ENCODE results near the gene IGFL2.
"Not testable (repeated sequence)": the region's sequence is repeated elsewhere in the genome, so short reads cannot be mapped to it uniquely, and the experiment has no call there.

IGFL2 gene

DNA sequence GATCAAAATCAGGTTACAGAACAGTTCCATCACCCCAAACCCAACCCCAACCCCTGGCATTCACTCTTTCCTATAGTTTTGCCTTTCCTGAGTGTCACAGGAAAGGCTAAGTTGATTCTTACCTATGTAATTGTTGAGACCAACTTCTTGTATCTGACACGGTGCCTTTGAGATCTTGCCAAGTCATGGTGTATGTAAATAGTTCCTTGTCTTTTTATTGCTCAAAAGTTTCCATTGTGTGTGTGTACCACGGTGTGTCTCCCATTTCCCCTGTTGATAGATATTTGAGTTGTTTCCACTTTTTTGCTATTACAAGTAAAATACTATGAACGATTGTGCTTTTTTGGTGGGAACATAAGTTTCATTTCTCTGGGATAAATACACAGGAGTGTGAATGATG lies 3.3 kb upstream of the IGFL2 start:
- no peak for DNase-seq

DNA sequence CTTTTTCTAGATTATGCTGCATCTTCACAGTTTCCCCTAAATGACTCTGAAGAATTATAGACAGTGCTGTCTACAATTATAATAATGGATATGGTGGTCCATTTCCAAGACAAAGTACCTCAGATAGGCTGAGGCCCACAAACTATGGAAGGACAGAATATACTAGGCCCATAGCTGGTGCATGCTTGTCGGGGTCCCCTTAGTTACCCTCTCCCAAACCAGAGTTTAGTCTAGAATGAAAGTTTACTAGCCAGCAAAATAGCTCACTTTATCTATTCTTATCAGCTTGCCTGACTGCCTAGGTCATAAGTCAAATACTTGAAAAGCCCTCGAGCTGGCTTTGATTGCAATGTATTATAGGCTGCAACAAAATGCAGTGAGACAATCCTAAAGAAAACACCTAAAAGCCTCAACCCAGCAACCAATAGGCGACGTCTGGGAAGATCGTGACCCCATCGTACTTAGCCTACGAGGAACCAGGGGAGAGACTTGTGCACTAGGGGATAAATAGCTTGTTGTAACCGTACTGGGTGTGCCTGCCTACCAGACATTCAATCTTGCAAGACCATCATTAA lies 785 bp upstream of the IGFL2 start:
- no peak for DNase-seq

DNA sequence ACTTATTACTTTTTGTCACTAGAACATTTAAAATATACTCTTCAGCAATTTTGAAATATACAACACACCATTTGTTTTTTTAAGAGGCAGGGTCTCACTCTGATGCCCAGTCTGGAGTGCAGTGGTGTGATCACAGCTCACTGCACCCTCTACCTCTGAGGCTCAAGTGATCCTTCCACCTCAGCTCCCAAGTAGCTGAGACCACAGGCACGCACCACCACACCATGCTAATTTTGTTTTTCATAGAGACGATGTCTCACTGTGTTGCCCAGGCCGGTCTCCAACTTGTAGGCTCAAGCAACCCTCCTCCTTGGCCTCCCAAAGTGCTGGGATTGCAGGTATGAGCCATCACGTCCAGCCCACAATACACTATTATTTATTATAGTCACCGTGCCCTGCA lies 2.6 kb downstream of the IGFL2 start:
- no peak for DNase-seq

DNA sequence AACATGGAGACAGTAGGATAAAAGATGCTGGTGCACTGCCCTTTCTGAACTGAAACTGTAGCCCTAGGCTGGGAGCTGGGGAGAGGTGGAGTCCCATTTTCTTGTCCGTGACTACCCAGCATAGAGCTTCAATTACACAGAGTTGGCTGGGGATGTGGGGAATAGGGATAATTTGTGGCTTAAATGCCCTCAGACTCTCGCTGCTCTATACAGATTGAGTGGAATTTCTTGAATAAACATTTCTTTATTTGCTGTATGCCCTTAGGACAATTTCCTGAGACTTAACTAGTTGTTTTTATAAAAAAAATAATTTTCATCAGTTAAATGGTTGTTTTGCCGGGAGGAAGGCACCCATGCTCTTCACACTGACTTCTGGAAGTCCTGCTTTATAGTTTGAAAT lies 7.2 kb downstream of the IGFL2 start:
- no peak for DNase-seq

DNA sequence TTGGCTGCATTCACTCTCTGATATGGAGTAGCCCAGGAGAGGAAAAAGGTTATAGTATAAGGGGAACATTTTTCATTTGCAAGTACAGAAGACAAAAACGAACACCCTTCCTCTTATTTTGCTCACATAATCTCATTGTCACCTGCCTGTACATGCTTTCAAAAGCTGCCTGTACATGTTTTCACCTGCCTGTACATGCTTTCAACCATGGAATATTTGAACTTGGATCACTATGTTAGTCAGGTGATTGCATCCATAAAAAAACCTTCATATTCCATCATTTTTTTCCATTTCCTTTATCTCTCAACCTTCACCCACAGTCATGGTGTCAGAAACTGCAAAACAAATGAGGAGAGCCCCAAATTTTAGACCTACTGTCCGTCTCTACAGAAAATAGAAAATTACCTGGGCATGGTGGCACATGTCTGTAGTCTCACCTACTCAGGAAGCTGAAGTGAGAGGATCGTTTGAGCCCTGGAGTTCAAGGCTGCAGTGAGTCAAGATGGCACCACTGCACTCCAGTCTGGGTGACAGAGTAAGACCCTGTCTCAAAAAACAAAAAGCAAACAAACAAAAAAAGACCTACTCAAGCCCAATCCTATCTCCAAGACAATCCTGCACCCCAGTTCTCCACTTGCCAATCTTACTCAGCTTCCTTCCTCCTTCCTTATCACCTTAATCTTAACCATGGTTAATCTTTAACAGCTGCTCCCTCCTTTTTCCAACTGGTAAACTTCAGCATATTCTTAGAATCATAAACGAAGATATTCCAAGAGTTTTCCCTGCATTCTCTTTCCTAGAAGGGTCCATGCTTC lies 11.6 kb downstream of the IGFL2 start:
- DNase-seq = no peak

DNA sequence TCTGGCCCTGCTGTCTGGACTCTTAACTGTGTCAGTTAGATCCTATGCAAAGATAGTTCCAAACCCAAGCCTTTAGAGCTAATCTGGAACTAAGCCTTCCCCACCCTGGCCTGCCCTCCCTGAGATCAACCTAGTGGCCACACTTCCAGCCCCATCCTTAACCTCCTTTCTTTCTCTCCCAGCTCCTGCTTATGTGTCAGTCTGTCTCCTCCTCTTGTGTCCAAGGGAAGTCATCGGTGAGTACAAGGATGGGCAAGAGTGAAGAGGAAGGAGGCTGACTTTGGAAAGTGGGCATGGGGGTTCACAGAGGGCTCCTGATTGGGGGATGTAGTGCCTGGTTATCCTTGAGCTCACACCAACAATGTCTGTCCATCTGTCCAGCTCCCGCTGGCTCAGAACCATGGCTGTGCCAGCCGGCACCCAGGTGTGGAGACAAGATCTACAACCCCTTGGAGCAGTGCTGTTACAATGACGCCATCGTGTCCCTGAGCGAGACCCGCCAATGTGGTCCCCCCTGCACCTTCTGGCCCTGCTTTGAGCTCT lies 12.3 kb downstream of the IGFL2 start:
- DNase-seq = no peak

DNA sequence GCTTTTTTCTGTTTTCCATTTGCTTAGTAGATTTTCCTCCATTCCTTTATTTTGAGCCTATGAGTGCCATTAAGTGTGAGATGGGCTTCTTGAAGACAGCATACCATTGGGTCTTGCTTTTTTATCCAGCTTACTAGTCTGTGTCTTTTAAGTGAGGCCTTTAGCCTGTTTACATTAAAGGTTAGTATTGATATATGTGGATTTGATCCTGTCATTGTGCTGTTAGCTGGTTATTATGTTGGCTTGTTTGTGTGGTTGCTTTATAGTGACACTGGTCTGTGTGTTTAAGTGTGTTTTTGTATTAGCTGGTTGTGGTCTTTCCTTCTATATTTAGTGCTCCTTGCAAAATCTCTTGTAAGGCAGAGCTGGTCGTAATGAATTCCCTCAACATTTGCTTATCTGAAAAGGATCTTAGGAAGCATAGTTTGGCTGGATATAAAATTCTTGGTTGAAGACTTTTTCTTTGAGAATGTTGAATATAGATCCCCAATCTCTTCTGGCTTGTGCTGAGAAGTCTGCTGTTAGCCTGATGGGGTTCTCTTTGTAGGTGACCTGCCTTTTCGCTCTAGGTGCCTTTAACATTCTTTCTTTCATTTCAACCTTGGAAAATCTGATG lies 13.7 kb downstream of the IGFL2 start:
- not testable (repeated sequence) for DNase-seq

DNA sequence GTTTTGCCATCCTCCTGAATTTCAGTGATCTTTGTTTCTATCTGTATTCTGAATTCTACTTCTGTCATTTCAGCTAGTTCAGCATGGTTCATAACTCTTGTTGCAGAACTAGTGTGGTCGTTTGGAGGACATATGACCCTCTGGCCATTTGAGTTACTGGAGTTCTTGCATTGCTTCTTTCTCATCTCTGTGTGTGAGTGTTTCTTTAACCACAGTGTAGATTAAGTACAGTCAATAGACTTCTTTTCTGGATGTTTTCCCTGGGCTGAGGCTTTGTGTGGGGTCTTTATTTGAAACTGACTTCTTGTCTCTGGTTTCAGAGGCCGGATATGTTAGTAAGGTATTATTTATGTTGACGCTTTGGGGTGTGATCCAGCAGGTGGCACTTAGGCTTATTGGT lies 14.7 kb downstream of the IGFL2 start:
- no peak for DNase-seq

DNA sequence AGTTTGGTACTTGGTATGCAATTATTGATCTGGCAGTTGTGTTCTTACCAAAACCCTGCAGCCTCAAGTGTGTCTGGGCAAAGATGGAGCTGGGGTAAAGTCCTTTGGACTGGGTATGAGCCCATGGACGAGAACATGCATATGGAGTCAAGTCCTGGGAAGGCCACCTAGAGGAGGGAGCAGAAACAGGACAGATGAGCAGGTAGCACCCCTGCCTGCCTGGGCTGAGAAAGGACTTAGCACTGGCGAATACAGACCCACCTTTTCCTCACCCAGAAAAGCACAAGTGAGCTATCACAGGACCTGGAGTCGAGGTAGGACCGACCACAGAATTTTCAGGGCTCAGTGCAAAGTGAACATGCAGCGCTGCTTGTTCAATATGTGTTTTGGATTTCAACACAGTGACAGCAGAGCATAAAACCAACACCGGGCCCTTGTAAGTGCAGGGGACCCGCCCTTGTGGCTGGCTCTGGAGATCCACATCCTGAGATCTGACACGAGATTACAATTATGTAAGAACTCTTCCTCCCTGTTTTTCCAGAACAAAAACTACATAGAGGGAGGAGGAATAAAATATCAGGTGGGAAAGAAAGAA lies 25.9 kb downstream of the IGFL2 start:
- DNase-seq = no peak

DNA sequence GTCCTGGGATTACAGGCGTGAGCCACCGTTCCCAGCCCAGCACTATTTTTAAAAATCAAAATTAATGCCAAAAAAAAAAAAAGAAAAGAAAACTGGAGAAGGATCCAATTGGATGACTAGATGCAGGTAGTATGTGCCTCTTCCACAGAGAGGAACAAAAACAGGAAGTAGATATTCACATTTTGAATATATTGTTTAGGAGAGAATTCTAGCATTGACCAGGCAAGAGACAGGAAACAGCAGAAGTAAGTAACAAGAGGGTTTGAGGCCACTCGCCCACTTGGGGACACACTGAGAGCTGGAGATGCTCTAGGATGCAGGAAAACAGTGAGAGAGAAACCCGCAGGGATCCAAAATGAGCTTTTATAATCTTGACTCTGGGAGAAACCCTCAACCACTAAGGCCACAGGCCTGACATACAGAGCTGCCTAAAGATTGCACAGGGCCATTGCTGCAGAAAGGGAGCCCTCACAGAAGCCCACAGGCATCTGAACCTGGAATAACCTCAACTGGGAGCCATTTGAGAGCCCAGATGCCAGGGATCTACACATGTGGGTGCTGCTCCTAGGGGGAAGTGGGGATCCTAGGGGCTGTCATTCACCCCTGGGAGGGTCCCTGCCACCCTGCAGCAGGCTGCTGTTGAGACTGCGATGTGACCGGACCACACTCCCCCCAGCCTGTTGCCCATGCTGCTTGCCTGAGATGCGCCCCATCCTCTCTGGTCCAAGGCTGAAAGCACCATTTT lies 28.2 kb downstream of the IGFL2 start:
- no peak for DNase-seq

DNA sequence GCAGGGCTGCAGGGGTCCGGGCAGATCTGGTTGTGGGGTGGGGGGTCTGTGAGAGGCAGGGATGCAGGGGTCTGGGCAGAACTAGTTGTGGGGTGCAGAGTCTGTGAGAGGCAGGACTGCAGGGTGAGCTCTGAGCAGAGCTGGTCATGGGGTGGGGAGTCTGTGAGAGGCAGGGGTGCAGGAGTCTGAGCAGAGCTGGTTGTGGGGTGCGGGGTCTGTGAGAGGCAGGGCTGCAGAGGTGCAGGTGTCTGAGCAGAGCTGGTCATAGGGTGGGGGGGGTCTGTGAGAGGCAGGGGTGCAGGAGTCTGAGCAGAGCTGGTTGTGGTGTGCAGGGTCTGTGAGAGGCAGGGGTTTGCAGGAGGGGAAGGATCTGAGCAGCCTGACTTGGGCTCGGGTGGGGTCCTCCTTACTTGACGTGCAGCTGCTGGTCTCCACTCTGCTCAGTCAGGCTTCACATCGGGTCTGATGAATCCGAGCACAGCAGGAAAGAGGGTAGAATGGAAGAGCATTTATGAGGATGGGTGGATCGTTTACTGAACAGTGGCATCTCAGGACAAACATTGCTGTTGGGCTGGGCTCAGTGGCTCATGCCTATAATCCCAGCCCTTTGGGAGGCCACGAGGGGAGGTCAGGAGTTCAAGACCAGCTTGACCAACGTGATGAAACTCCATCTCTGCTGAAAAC lies 31.2 kb downstream of the IGFL2 start:
- DNase-seq = no peak

DNA sequence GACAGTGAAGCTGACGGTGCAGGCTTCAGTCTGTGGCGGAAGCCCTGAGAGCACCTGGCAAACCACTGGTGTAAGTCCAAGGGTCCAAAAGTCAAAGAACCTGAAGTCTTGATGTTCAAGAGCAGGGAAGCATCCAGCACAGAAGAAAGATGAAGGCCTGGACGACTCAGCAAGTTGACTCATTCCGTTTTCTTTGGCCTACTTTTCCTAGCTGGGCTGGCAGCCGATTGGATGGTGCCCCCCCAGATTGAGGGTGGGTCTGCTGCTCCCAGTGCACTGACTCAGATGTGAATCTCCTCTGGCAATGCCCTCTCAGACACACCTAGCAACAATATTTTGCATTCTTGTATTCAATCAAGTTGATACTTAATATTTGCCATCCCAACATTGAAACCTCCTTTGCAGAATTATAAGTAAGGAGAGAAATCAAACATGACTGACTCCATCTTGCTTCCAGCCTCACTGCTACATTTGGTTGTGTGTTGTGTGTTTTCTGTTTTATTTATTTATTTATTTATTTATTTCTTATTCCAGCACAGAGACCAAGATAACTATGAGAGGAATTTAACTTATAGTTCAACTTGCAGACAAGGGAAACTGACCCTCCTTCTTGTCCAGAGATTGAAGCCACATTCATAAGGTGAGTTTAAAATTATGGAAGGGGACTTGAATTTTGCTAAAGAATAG lies 32.8 kb downstream of the IGFL2 start:
- no peak for DNase-seq

DNA sequence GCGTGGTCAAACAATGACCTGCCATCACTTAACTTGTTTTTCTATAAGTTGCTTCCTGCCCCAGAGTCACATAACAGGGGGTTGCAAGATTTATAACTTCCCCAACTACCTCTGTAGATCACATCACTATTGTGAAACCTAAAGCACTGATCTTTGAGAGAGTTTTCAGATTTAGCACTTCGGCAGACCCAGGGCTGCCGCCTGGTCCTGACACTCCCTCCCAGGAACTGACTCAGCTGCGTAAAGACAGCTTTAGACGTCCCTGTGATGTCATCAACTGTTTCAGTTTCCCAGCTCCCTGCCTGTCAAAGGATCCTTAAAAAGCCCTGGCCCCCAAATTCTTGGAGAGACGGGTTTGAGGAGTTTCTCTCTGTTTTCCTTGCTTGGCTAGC lies 33.3 kb downstream of the IGFL2 start:
- no peak for DNase-seq

DNA sequence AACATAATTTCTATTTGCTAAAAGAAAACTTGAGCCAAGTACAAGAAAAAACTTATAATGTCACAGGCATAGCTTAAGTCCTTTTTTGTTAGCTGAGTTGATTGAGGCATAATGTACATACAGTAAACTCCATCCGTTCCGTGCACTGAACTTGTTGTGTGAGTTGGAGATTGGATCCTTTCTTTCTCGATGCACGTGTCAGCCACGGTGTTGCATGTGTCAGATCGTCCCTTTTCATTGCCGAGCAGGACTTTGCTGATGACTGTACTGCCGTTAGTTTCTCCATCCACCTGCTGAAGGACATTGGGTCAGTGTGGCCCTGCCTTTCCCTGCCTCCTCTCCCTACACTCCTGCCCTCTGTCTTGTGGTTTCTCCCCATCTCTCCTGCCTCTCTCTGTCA lies 34.4 kb downstream of the IGFL2 start:
- DNase-seq = no peak

DNA sequence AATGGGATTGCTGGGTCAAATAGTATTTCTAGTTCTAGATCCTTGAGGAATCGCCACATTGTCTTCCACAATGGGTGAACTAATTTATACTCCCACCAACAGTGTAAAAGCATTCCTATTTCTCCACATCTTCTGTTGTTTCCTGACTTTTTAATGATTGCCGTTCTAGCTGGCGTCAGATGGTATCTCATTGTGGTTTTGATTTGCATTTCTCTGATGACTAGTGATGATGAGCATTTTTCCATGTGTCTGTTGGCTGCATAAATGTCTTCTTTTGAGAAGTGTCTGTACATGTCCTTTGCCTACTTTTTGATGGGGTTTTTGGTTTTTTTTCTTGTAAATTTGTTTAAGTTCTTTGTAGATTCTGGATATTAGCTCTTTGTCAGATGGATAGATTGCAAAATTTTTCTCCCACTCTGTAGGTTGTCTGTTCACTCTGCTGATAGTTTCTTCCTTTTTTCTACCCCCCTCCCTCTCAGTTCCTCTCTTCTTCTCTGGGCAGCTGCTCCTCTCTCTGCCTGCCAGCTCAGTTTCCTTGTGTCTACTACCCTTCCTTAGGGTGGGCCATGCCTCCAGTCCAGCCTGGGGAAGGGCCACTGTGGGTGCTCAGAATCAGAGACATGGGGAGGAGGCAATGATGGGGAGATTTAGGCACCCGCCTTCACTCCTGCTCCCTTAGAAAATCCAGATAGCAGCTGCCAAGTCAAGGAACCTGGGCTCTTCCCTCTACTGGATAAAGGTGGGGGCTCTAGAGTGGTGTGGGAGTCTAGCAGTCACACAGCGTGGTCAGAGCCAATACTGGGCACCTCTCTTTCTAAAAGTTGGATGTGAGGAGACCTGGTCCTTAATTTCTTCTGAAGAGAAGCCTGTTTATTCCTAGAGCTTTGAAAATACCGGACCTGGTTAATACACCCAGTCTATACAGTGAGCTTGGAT lies 37.0 kb downstream of the IGFL2 start:
- DNase-seq = not testable (repeated sequence)

DNA sequence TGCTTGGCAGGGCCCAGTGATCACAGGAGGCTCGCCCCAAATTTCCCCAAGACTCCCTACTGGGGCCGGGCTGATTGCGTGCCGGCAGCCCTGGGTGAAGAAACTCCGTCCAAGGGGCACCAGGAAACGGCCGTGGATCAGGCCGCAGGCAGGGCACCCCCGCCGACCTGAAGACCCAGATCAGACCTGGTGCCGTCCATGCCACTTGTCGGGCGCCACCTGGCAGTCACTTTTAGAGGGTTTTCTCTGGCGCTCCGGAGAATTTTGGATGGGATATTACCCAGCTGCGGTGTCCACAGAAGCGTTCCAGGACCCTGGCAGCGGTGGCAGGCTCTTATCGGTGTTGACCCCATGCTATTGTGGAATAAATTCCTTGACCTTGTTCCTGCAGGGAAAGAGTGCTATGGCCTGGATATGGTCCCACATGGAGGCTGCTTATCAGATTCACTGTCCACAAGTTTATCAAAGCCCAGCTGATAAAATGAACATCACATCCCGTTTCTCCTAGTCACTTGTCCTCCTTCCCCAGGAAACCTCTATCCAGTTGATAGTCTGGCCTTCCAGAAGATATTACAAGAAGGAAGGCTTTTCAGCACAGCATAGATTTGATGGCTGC lies 38.2 kb downstream of the IGFL2 start:
- no peak for DNase-seq

DNA sequence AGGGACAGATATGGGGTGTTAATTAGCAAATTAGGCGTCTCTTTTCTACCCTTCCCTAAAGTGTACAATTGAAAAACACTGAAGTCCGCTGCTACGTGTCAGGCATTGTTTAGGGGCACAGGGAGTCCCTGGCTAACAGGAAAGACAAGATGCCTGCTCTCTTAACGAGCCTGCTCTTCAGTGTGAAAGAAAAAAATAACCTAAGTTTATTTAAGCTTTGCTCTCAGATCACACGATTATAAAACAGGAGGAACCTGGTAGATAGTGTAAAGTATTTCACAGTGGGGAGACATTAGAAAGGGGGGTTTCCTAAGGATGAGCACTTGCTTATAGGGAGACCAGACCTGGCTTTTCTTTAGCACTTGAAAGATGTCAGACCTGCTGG lies 38.7 kb downstream of the IGFL2 start:
- no peak for DNase-seq

DNA sequence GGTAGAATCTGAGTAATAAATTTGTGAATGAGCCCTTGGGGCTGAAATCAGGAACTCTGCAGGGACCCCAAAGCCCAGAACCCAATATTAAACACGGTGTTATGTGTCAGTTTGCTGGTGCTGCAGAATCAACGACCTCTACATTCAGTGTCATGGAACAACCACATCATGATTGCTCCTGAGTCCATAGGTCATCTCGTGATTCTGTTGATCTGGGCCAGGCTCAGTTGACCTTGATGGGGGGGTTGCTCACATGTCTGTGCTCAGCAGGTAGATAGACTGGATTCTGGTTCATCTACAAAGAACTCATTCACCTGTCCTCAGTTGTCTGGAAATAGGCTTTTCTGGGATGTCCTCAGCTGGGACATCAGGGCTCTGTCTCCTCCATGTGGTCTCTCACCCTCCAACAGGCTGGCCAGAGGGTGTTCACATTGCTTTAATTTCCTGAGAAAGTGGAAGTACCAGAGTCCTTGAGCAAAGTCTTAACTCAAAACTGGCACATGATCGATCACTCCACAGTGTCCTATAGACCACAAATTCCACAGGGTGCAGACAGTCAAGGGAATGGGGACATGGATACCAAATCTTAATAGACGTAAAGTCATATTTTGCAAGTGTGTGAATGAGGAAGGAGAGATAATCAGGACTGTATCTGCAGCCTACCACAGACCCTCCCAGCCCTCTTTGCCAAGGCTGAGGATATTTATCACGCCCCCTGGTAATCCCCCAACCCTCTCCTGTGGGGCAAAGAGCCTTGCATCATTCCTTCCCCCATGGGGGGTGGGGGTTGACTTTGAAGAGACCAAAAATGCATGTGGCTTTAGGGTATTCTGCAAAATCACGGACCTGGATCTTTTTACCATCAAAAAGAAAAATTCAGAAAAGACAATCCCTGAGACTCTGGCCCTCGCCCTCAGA lies 42.2 kb downstream of the IGFL2 start:
- no peak for DNase-seq

DNA sequence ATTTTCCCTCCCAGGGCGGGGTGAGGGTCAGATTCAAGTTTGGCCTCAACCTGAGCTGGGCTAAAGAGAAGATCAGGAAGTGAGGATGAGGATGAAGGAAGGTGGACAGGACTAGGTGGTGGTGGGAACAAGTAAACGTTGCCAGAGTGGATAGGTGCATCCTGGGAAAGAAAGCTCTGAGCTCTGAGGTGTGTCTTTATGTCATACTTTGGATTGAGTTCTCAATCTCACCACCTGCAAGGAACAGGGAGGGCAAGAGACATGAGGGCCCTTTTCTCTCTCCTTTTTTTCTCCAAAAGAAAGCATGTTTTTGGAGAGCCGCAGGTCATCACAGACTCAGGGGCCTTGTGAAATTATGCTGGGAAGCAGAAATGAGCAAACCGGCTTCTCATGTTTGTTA lies 43.3 kb downstream of the IGFL2 start:
- DNase-seq = no peak
